KMS-11 (cell line): ENCODE results near the gene SLC1A4.

Experiments used
- H2AFZ ChIP-seq: fragments of 200-600 bp; sonication (generic); 2 replicates; pipeline ENCODE4 v1.6.1; 2016; ENCODE audit warnings: antibody characterized with exemption, mixed run types, low read depth
- H3K27ac ChIP-seq: fragments of 200-600 bp; sonication (generic); 2 replicates; pipeline ENCODE4 v1.6.1; 2016; ENCODE audit warnings: mild to moderate bottlenecking, mixed run types
- H3K27me3 ChIP-seq: fragments of 200-600 bp; sonication (generic); 2 replicates; pipeline ENCODE4 v1.6.1; 2017; ENCODE audit warnings: mild to moderate bottlenecking, low read depth, mixed run types, moderate library complexity; ENCODE audit not compliant: insufficient read depth
- H3K36me3 ChIP-seq: fragments of 200-600 bp; sonication (generic); 2 replicates; pipeline ENCODE4 v1.6.1; 2017; ENCODE audit warnings: mild to moderate bottlenecking, mixed run types; ENCODE audit not compliant: insufficient read depth
- H3K4me1 ChIP-seq: fragments of 200-600 bp; sonication (generic); 2 replicates; pipeline ENCODE4 v1.6.1; 2016; ENCODE audit warnings: mild to moderate bottlenecking, low read depth, mixed run types; ENCODE audit not compliant: poor library complexity, severe bottlenecking
- H3K4me2 ChIP-seq: fragments of 200-600 bp; sonication (generic); 2 replicates; pipeline ENCODE4 v1.7.0; 2016; ENCODE audit warnings: mild to moderate bottlenecking, mixed run types
- H3K4me3 ChIP-seq: fragments of 200-600 bp; sonication (generic); IDR thresholded peaks from 2 replicates; pipeline ENCODE4 v1.6.1; 2017; ENCODE audit warnings: low read depth, low read length, mixed read lengths; ENCODE audit not compliant: insufficient read depth
- H3K79me2 ChIP-seq: fragments of 200-600 bp; sonication (generic); 2 replicates; pipeline ENCODE4 v1.6.1; 2016; ENCODE audit warnings: low read depth, mixed run types; ENCODE audit not compliant: insufficient read depth
- H3K9ac ChIP-seq: fragments of 200-600 bp; sonication (generic); 2 replicates; pipeline ENCODE4 v1.6.1; 2016; ENCODE audit warnings: mild to moderate bottlenecking, mixed run types
- H4K20me1 ChIP-seq: fragments of 200-600 bp; sonication (generic); 2 replicates; pipeline ENCODE4 v1.6.1; 2016; ENCODE audit warnings: mild to moderate bottlenecking, mixed run types; ENCODE audit not compliant: insufficient read depth
- TF ChIP-seq, protein P1 (sequence below): fragments of 200-600 bp; sonication (generic); conservative IDR thresholded peaks from 2 replicates; pipeline ENCODE4 v1.6.1; 2017; ENCODE audit warnings: low read depth, mild to moderate bottlenecking, antibody characterized with exemption, low read length, moderate library complexity, mixed read lengths

Gene SLC1A4

DNA sequence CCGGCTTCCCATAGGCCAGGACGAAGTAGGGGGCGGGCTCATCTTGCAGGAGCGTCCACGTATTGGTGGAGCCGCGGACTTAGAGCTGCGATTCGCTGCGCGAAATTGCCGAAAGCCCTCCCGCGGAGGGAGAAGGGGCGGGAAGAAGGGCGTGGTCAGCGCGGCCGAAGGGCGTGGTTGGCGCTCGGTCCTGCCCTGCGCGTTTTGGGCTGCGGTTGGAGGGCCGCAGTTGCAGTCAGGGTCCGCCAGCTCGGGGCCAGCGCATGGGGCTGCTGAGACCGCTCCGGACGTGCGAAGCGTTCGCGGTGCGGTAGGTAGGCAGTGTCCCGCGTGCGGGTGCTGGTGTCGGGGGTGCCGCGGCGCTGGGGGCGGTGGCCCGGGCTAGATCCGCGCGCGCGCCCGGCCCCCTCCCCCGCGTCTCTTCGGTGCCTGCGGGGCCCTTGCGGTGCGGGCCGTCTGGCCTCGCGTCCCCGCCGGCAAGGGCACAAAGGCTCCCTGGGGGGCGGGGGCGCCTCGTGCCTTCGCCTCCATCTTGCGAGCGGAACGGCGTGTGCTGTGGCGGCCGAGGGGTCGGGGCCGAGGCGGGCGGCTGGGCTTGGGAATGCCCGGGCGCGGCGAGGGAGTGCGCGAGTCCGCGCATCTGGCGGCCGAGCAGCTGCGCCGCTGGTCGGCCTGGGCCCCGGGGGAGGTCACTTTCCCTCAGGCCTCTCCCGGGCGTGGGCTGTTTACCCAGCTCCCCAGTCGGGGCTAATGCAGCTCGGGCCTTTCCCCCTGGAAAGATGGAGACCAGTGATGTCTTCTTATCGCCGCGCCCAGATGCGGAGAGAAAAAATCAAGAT, 67.2 kb downstream of the SLC1A4 start, which contains the start of gene CEP68:
Gene CEP68 (plus strand): TSS at position 202 of the 839 bp plus-strand sequence. CDS start 13,029 bp downstream, outside the sequence.
- H3K79me2 ChIP-seq = peaks cover 31% of the 10 kb centered on the region; the same call in 1 of the 2 replicates
- H3K4me2 ChIP-seq = peak within 1 kb of the TSS; percentile 77
- H2AFZ ChIP-seq = peak within 1 kb of the TSS; percentile 68
- peak within 1 kb of the TSS; percentile 84 for H3K4me3 ChIP-seq
- H3K9ac ChIP-seq = peak within 1 kb of the TSS; percentile 63
- no peaks in the 10 kb centered on the region for H3K36me3 ChIP-seq
- TF ChIP-seq, protein P1, sequence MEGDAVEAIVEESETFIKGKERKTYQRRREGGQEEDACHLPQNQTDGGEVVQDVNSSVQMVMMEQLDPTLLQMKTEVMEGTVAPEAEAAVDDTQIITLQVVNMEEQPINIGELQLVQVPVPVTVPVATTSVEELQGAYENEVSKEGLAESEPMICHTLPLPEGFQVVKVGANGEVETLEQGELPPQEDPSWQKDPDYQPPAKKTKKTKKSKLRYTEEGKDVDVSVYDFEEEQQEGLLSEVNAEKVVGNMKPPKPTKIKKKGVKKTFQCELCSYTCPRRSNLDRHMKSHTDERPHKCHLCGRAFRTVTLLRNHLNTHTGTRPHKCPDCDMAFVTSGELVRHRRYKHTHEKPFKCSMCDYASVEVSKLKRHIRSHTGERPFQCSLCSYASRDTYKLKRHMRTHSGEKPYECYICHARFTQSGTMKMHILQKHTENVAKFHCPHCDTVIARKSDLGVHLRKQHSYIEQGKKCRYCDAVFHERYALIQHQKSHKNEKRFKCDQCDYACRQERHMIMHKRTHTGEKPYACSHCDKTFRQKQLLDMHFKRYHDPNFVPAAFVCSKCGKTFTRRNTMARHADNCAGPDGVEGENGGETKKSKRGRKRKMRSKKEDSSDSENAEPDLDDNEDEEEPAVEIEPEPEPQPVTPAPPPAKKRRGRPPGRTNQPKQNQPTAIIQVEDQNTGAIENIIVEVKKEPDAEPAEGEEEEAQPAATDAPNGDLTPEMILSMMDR = no peak
- H3K27ac ChIP-seq = peak within 1 kb of the TSS; percentile 35; the same call in 1 of the 2 replicates
- H3K4me1 ChIP-seq = peaks cover 81% of the 10 kb centered on the region
- no peaks in the 10 kb centered on the region for H3K27me3 ChIP-seq
- H4K20me1 ChIP-seq = no peaks in the 10 kb centered on the region

DNA sequence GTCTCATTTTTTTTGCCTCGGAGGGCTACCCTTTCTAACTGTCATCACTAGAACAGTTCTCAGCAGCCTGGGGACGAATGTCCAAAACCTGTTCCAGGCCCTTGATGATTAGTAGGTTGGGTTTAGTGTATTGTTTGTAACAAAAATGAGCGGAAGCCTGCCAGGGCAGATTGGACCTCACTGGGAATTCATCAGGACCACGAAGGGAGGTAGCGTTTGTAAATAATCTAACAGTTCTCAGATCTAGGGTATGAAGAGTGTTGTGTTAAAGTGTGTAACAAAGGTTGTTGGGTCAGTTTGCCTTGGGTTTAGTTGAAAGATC, 67.8 kb downstream of the SLC1A4 start:
- H3K79me2 ChIP-seq = peaks cover 36% of the 10 kb centered on the region; the same call in 1 of the 2 replicates

DNA sequence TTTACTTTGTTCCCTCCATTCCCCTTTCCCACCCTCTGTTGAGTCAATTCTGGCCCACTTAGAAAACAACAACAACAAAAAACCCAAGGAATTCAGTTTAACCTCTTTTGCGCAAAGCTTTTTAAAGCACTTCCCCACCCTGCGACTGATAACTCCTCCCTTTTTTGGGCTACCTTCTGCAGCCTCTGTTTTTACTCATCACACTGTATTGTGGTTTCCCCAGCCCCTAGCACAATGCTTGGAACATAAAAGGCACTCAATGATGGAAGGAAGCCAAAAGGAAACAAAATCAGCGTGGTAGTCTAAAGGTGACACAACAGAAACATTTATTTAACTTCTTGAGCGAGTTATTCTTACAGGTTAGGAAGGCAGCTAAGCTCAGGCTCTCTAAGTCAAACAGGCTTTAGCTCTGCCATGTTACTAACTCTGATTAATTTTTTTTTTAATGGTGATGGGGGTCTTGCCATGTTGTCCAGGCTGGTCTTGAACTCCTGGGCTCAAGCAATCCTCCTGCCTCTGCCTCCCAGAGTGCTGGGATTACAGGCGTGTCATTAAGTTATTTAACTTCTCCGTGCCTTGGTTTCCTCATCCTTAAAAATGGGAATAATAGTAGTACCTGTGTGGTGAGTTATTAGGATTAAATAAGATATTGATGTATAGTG, 68.3 kb downstream of the SLC1A4 start:
- Histone ChIP-seq H4K20me1 (no peaks in the 10 kb centered on the region), H3K27me3 (no peaks in the 10 kb centered on the region), H3K79me2 (peaks cover 41% of the 10 kb centered on the region; the same call in 1 of the 2 replicates), H2AFZ (no peak overlapping the region), H3K4me2 (peak overlapping the region; percentile 77), H3K4me1 (peaks cover 80% of the 10 kb centered on the region), H3K9ac (no peak overlapping the region; the same call in 1 of the 2 replicates), H3K27ac (peak overlapping the region; percentile 35; the same call in 1 of the 2 replicates), H3K36me3 (no peaks in the 10 kb centered on the region), H3K4me3 (peak overlapping the region; percentile 84)
- TF ChIP-seq, protein P1 = no peak

More for the DNA sequence above, 67.8 kb downstream of the SLC1A4 start:
- Histone ChIP-seq H4K20me1 (no peaks in the 10 kb centered on the region), H3K9ac (peak overlapping the region; percentile 63), H3K4me2 (peak overlapping the region; percentile 77), H3K4me3 (peak overlapping the region; percentile 84), H3K4me1 (peaks cover 81% of the 10 kb centered on the region), H3K36me3 (no peaks in the 10 kb centered on the region), H3K27me3 (no peaks in the 10 kb centered on the region), H3K27ac (peak overlapping the region; percentile 35; the same call in 1 of the 2 replicates), H2AFZ (peak overlapping the region; percentile 68)
- TF ChIP-seq, protein P1 = no peak

DNA sequence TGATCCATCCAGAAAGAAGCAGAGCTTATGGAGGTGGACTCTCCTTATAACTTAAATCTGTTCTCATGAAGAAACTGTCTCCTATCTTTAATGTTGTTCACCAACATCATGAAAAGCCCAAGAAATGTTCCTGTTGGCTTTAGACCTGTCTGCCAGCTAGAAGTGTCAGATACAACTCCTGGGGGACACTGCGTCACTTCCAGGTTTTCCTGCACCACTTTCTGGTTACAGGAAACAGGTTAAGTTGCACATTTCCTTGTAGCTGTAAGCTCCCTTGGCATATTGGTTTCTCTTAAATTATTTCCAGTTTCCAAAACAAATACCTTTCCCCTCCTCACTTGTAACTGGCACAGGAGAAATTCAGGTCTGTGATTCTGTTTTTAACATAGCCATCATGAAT, 69.9 kb downstream of the SLC1A4 start:
- H4K20me1 ChIP-seq = no peaks in the 10 kb centered on the region
- no peak overlapping the region for H3K9ac ChIP-seq
- H2AFZ ChIP-seq = no peak overlapping the region
- H3K79me2 ChIP-seq = peaks cover 54% of the 10 kb centered on the region; the same call in 1 of the 2 replicates
- no peak overlapping the region for H3K27ac ChIP-seq
- TF ChIP-seq, protein P1 = no peak
- H3K27me3 ChIP-seq = no peaks in the 10 kb centered on the region
- H3K4me1 ChIP-seq = peaks cover 80% of the 10 kb centered on the region
- no peak overlapping the region for H3K4me3 ChIP-seq
- H3K36me3 ChIP-seq = no peaks in the 10 kb centered on the region
- no peak overlapping the region; the same call in 1 of the 2 replicates for H3K4me2 ChIP-seq
